Endometrium (tissue), 2 donors: ENCODE data around the gene HBE1.
"Not testable (repeated sequence)": the region's sequence is repeated elsewhere in the genome, so short reads cannot be mapped to it uniquely, and the experiment has no call there.

ENCODE experiments used
- FAIRE-seq: peaks from 2 replicates; lab custom pipeline; 2012; peaks lifted over from hg19 to GRCh38; lab: Jason Lieb, UNC
- donor health status: control.
- donor health status: control.

The HBE1 gene

DNA sequence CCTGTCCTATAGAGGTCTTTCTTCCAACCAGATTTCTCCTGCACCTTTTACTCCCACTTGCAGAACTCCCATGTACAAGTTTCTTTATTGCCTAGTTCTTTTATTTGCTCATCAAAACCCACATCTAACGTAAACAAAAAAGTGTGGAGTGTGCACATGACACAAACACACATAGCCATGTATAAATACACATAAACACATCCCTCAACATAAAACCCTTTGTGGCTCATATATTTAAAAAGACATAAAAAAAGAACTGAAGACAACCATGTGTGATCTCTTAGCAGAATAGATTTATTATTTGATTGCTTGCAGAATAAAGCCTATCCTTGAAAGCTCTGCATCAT, 16.9 kb downstream of the HBE1 start:
- FAIRE-seq = peak; percentile 37

DNA sequence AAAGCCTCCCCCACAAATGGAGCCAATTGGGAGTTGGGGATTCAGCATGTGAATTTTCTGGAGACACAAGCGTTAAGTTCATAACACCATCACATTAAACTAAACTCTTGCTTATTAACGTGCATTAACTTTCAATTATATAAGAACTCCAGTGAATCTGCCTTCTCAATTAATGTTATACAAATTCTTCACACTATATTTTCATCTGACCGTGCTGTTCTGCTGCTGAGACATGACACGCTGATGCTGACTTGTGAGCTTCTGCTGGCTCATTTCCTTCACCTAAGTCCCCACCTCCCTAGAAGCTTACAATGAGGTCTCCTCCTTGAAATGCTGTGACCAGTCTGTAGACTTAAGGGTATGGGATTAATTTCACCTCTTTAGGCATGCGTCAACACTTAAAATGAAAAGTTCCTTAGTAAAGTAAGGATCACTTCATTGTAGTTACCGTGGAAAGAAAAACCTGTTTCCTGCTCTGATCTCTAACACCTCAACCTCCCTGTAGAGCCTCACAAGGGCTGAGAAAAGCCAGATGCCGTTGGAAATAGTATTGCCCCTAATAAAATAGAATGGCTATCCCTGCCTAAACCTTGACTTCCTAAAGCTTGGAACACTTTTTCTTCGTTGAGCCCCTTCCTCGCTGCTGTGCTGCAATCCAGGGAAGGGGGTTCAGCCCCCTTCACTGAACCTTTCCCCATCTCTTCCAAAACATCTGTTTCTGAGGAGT, 17.4 kb downstream of the HBE1 start:
- FAIRE-seq = no peak

DNA sequence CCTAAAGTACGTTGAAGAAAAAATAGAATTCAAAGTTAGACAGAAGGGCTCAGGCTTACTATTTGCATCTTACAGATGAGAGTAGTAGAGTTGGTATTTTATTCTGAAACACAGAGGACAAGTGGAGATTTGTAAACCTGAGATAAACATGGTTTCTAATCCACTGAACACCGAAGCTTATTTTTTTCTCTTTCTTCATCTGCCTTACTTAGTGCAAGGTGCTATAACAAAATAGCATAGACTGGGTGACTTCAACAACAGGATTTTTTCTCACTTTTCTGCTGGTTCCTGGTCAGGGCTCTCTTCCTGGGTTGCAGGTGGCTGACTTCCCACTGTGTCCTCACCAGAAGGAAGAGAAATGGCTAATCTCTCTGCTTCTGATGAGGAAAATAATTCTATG, 18.0 kb downstream of the HBE1 start:
- FAIRE-seq = no peak

DNA sequence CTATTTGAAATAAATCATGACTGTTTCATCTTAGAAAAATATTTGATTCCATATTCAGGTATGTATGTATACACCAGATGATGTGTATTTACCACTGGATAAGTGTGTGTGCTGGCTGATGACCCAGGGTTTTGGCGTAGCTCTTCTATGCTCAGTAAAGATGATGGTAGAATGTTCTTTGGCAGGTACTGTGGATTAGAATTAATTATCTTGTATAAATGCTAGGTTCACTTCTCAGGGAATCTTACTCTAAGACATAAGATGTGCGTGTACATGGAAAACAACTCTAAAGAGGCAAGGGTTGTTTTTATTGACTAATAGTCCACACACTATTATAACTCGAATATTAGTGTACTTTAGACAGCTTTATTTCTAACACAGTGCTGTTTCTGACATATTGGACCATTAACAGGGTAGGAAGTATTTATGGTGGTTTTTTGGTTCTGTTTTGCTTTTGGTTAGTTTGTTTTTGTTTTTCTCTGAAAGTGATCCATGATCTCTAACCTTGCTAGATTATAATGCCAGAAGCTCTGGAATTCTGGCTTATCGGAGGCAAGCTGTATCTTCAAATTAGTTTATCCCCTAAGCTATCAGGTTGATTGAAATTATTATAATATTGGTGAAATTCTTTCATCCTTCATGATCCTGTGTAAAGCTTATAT, 19.1 kb downstream of the HBE1 start:
- no peak for FAIRE-seq

DNA sequence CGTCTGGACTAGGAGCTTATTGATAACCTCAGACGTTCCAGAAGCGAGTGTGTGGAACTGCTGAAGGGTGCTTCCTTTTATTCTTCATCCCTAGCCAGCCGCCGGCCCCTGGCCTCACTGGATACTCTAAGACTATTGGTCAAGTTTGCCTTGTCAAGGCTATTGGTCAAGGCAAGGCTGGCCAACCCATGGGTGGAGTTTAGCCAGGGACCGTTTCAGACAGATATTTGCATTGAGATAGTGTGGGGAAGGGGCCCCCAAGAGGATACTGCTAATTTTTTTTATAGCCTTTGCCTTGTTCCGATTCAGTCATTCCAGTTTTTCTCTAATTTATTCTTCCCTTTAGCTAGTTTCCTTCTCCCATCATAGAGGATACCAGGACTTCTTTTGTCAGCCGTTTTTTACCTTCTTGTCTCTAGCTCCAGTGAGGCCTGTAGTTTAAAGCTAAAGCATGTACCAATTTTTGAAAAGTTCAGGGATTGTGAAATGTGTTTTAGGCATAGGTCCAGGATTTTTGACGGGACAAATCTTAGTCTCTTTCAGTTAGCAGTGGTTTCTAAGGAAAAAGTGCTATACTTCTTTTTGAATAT, 19.8 kb downstream of the HBE1 start, which contains the start of gene HBG1:
Gene HBG1 (minus strand): TSS at position 51 of the 590 bp plus-strand sequence. CDS start 53 bp downstream, outside the sequence.
- not testable (repeated sequence) for FAIRE-seq

DNA sequence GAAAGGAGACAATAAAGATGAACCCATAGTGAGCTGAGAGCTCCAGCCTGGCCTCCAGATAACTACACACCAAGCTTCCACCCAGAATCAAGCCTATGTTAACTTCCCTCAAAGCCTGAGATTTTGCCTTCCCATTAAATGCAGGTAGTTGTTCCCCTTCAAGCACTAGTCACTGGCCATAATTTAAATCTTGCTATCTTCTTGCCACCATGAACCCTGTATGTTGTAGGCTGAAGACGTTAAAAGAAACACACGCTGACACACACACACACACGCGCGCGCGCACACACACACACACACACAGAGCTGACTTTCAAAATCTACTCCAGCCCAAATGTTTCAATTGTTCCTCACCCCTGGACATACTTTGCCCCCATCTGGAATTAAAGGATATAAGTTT, 21.2 kb downstream of the HBE1 start:
- FAIRE-seq = not testable (repeated sequence)

DNA sequence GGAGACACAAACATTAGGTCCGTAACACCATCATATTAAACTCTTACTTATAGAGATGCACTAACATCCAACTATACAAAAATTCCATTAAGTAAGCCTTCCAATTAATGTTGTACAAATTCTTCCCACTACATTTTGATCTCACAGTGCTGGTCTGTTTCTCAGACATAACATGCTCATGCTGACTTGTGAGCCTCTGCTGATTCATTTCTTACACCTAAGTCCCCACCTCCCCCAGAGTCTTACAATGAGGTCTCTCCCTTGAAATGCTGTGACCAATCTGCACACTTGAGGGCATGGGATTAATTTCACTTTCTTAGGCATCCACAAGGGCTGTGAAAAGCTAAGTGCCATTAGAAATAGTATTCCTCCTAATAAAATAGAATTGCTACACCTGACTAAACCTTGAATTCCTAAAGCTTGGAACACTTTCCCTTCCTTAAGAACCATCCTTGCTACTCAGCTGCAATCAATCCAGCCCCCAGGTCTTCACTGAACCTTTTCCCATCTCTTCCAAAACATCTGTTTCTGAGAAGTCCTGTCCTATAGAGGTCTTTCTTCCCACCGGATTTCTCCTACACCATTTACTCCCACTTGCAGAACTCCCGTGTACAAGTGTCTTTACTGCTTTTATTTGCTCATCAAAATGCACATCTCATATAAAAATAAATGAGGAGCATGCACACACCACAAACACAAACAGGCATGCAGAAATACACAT, 22.1 kb downstream of the HBE1 start:
- no peak for FAIRE-seq

DNA sequence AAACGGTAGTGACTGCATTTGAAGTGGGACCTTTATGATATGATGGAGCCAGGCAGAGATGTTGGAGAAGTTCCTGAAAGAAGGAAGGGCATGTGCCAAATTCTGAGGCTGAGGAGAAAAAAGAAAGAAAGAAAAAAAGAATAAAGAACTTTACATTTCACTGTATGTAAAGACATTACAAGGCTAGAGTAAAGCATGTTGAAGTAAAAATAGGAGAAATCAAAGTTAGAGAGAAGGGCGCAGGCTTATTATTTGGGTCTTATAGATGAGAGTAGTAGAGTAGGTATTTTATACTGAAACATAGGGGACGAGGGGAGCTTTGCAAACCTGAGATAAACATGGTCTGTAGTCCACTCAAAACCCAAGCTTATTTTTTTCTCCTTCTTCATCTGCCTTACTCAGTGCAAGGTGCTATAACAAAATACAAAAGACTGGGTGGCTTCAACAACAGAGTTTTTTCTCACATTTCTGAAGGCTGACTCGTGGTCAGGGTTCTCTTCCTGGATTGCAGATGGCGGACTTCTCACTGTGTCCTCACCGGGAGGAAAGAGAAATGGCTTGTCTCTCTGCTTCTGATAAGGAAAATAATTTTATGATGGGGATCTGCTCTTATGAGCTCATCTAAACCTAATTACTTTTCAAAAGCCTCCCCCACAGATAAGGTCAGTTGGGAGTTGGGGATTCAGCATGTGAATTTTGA, 22.8 kb downstream of the HBE1 start:
- no peak for FAIRE-seq

DNA sequence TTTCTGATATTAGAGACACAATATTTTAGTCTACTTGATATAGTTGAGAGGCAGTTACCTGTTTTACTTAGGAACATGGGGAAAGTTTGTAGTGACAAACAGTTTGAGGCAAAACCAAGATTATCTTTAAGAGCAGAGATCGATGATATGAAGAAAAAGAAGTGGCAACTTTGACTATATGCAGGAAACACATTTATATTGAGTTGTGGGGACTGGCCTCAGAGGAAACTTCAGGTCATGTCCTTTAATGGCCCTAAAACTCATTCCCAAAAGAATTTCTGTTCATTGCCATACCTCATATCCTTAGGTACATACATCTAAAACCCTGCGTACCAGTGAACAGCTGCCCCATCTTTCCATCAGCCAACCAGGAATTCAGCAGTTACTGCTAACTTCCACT, 24.6 kb downstream of the HBE1 start:
- no peak for FAIRE-seq

DNA sequence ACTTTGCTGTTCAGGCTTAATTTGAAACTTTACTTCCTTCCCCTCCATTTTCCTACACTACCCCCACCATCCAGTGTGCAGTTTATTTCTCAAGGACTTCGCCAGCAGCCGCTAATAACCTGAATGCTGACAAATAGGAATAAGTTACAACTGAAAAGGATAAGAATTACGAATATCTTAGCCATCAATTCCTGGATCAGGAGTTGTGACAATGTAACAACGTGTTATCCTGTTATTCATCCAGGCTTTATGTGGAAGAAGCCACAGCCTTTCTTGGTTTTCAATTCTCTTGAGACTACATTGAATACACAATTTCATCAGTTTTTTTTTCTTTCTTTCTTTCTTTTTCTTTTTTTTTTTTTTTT, 25.9 kb downstream of the HBE1 start:
- FAIRE-seq = no peak

DNA sequence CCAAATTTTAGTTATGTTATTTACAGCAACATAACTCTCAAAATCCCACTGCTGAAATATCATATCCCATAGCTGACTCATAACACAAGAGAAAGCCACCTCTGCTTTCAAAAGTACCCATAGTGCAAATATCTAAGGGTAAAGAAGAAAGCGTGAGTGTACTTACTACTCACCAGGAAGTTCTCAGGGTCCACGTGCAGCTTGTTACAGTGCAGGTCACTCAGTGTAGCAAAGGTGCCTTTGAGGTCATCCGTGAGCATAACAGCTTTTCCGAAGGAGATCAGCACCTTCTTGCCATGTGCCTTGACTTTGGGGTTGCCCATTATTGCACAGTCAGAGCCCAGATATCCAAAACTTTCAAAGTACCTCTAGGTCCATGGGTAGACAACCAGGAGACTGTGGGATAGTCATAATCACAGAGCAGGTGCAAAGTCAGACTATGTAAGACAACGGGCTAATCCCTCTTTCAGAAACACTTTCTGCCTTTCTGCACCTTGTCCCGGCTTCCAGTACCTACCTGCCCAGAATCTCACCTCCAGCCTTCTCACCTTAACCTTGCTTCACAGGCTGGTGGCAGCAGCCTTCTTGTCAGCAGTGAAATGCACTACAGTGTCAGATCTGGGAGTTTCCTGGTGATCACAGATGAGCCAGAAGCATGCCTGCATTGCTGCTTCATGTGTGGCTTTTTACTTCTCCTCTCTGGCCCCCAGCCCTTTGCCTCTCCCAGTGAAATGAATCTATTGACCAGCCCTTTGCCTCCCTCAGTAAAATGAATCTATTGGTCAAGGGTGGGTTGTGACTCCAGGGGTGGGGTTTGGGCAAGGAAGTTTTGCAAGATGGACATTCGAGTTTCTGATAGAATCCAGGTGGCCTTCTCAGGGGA, 26.6 kb downstream of the HBE1 start:
- no peak for FAIRE-seq

GRCh38 chr11:5242208-5242607, 27.5 kb downstream of the HBE1 start:
- no peak for FAIRE-seq

- FAIRE-seq = no peak
Measured at GRCh38 chr11:5241458-5241857, 28.3 kb downstream of the HBE1 start.

GRCh38 chr11:5240458-5240857, 29.3 kb downstream of the HBE1 start:
- FAIRE-seq = no peak

DNA sequence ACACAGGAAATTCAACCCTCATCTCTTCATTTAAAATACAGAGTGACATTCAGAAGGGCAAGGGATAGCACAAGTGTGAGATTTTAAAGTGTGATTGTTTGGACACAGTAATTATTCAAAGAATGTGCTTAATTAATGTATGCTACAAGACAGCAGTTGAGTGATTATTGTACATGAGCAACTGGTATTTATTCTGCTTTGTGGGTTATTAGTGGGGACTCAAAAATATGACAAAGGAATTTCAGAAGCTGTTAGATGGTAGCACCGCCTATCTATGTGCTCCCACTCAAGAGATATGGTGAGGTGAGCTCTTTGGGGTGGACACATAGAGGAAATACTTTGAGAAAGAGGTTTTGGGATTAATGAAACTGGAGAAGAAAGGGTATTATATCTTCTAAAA, 29.7 kb downstream of the HBE1 start:
- FAIRE-seq = no peak

DNA sequence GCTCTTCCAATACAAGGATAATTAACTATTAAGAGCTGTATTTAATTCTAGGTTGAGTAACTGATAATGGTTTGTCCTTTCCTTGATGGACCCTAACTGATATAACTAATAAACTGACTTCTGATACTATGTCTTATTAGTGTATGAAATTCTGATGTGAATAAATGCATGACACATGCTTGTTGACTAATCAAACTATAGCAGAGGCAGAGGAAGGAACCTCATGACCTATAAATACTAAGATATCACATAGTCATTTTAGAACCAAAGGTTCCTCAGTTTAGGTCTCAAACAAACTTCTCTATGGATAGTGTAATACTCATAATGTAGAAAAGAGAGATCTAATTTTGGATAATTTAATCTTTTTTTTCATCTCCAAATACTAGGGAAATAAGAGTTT, 30.7 kb downstream of the HBE1 start:
- no peak for FAIRE-seq

GRCh38 chr11:5238486-5238885, 31.3 kb downstream of the HBE1 start:
- FAIRE-seq = no peak

DNA sequence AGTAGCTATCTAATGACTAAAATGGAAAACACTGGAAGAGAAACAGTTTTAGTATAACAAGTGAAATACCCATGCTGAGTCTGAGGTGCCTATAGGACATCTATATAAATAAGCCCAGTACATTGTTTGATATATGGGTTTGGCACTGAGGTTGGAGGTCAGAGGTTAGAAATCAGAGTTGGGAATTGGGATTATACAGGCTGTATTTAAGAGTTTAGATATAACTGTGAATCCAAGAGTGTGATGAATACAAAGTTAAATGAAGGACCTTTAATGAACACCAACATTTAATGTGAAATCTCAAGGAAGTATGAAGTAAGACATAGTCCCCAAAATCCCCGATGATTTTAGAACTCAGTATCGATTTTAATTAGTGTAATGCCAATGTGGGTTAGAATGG, 32.3 kb downstream of the HBE1 start:
- no peak for FAIRE-seq

DNA sequence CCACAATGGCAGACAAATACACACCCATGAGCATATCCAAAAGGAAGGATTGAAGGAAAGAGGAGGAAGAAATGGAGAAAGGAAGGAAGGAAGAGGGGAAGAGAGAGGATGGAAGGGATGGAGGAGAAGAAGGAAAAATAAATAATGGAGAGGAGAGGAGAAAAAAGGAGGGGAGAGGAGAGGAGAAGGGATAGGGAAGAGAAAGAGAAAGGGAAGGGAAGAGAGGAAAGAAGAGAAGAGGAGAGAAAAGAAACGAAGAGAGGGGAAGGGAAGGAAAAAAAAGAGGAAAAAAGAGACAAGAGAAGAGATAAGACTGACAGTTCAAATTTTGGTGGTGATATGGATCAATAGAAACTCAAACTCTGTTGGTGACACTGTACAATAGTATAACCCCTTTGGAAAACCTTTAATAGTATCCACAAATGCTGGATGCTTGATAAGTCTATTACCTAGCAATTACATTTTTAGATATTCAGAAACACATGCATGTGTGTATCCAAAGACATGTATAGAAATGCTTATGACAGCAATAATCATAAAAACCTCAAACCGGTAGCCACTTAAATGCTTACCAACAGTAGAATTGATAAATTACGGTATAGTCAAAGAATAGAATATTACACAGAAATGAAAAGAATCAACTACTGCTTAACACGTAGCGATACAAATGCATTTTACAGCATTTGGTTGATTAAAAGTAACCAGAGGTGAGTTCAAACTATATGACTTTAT, 34.2 kb downstream of the HBE1 start:
- no peak for FAIRE-seq

GRCh38 chr11:5234381-5234834, 35.3 kb downstream of the HBE1 start, which contains the start of gene HBD:
HBD (minus strand) TSS chr11:5234483; CDS start chr11:5234433, 50 bp downstream.
- no peak for FAIRE-seq
